ENCODE data around the gene INTS7. TPM values are rescaled to one million over a fixed set of nuclear protein-coding genes. Genes with fewer than 3 reads are reported as not detected.

Gene INTS7
- total RNA-seq, 1 experiment from 2014 or later, result 35.5 TPM

- BruUV-seq (replicated peaks), result no TSS peak
- H3K4me1 ChIP-seq (ENCODE audit: control insufficient read depth, insufficient read depth, low read length), result no peaks in the 10 kb centered on the region
- DNase-seq (ENCODE audit: low read depth, low spot score) (no peak), ATAC-seq (no peak)
- in situ Hi-C loops (cut with HindIII; ENCODE audit: low pct_unique_long_range_greater_than_20kb, low sequenced_read_pairs) (no loop called here), intact Hi-C loops (cut with micrococcal nuclease; ENCODE audit: unreplicated experiment) (no loop called here)
- no peaks in the 10 kb centered on the region; the same call in 1 of the 2 replicates for H3K36me3 ChIP-seq (ENCODE audit: control insufficient read depth, insufficient read depth, low read length)
- TF ChIP-seq SIN3A (IDR thresholded peaks at IDR 0.05; ENCODE audit: borderline replicate concordance, insufficient read depth, low read depth, low read length) (no peak), POLR2AphosphoS5 (IDR thresholded peaks at IDR 0.05; ENCODE audit: low read depth, low read length) (no peak), TCF7L2 (IDR thresholded peaks at IDR 0.05; ENCODE audit: low read depth, low read length) (no peak)
- TF ChIP-seq, protein P1, sequence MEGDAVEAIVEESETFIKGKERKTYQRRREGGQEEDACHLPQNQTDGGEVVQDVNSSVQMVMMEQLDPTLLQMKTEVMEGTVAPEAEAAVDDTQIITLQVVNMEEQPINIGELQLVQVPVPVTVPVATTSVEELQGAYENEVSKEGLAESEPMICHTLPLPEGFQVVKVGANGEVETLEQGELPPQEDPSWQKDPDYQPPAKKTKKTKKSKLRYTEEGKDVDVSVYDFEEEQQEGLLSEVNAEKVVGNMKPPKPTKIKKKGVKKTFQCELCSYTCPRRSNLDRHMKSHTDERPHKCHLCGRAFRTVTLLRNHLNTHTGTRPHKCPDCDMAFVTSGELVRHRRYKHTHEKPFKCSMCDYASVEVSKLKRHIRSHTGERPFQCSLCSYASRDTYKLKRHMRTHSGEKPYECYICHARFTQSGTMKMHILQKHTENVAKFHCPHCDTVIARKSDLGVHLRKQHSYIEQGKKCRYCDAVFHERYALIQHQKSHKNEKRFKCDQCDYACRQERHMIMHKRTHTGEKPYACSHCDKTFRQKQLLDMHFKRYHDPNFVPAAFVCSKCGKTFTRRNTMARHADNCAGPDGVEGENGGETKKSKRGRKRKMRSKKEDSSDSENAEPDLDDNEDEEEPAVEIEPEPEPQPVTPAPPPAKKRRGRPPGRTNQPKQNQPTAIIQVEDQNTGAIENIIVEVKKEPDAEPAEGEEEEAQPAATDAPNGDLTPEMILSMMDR (IDR thresholded peaks at IDR 0.05), result no peak
- TF ChIP-seq, protein P2, sequence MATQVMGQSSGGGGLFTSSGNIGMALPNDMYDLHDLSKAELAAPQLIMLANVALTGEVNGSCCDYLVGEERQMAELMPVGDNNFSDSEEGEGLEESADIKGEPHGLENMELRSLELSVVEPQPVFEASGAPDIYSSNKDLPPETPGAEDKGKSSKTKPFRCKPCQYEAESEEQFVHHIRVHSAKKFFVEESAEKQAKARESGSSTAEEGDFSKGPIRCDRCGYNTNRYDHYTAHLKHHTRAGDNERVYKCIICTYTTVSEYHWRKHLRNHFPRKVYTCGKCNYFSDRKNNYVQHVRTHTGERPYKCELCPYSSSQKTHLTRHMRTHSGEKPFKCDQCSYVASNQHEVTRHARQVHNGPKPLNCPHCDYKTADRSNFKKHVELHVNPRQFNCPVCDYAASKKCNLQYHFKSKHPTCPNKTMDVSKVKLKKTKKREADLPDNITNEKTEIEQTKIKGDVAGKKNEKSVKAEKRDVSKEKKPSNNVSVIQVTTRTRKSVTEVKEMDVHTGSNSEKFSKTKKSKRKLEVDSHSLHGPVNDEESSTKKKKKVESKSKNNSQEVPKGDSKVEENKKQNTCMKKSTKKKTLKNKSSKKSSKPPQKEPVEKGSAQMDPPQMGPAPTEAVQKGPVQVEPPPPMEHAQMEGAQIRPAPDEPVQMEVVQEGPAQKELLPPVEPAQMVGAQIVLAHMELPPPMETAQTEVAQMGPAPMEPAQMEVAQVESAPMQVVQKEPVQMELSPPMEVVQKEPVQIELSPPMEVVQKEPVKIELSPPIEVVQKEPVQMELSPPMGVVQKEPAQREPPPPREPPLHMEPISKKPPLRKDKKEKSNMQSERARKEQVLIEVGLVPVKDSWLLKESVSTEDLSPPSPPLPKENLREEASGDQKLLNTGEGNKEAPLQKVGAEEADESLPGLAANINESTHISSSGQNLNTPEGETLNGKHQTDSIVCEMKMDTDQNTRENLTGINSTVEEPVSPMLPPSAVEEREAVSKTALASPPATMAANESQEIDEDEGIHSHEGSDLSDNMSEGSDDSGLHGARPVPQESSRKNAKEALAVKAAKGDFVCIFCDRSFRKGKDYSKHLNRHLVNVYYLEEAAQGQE (IDR thresholded peaks at IDR 0.05; ENCODE audit: insufficient read depth in 1 of 2, low read depth in 2 of 2, low read length in 1 of 2), result no peak
- H3K27me3 ChIP-seq (ENCODE audit: control insufficient read depth, insufficient read depth, low read length), result no peaks in the 10 kb centered on the region
- no peak overlapping the region for H3K4me3 ChIP-seq (ENCODE audit: low read depth in 2 of 2, low read length in 2 of 2)
- ChIA-PET CTCF (no interaction called here), POLR2A (interaction anchor here (0.7 kb wide), 1 partner anchor 1953 kb away, joined by 4 read pairs; no protein-coding TSS in a partner anchor)
- no peak overlapping the region for H3K27ac ChIP-seq (ENCODE audit: low read length)
- no peaks in the 10 kb centered on the region for H3K9me3 ChIP-seq (ENCODE audit: control insufficient read depth, insufficient read depth, low read depth, low read length)
Measured at GRCh38 chr1:211968200-211968834, 67.0 kb downstream of the INTS7 start.

DNA sequence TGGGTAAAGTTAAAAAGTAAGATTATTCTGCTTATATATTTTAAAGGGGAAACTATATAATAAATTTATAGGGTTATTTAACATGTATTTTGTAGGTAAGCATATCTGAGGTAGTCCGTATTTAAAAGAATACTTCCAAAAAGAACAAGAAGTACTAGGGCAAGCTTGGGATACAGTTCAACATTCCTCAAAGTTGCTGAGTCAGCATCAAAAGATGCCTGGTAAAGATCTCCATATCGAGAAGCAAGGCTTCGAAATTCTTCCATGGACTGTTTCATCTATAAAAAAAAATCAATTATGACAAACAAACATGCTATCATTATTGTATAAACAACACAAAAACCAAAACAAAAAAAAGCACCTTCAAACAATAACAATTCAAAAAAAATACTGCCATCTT is 67.7 kb downstream of the INTS7 start:
- TF ChIP-seq TCF7L2 (IDR thresholded peaks at IDR 0.05; ENCODE audit: low read depth, low read length) (no peak), POLR2AphosphoS5 (IDR thresholded peaks at IDR 0.05; ENCODE audit: low read depth, low read length) (no peak)
- TF ChIP-seq, protein P1 (IDR thresholded peaks at IDR 0.05), result no peak
- Histone ChIP-seq H3K4me3 (ENCODE audit: low read depth in 2 of 2, low read length in 2 of 2) (no peak overlapping the region), H3K36me3 (ENCODE audit: control insufficient read depth, insufficient read depth, low read length) (no peaks in the 10 kb centered on the region; the same call in 1 of the 2 replicates), H3K4me1 (ENCODE audit: control insufficient read depth, insufficient read depth, low read length) (no peaks in the 10 kb centered on the region), H3K27me3 (ENCODE audit: control insufficient read depth, insufficient read depth, low read length) (no peaks in the 10 kb centered on the region), H3K27ac (ENCODE audit: low read length) (no peak overlapping the region), H3K9me3 (ENCODE audit: control insufficient read depth, insufficient read depth, low read depth, low read length) (no peaks in the 10 kb centered on the region)
- ATAC-seq, result no peak
- intact Hi-C loops (cut with micrococcal nuclease; ENCODE audit: unreplicated experiment), result no loop called here
- ChIA-PET POLR2A (no interaction called here), CTCF (no interaction called here)
- in situ Hi-C loops (cut with HindIII; ENCODE audit: low pct_unique_long_range_greater_than_20kb, low sequenced_read_pairs), result no loop called here
- DNase-seq (ENCODE audit: low read depth, low spot score), result no peak
- no TSS peak for BruUV-seq (replicated peaks)
